Measurements from ENCODE around the gene SPATA31D1. TPM values are rescaled to one million over a fixed set of nuclear protein-coding genes. Genes with fewer than 3 reads are reported as not detected.

The SPATA31D1 gene
- total RNA-seq, 1 experiment from 2014 or later: not detected

DNA sequence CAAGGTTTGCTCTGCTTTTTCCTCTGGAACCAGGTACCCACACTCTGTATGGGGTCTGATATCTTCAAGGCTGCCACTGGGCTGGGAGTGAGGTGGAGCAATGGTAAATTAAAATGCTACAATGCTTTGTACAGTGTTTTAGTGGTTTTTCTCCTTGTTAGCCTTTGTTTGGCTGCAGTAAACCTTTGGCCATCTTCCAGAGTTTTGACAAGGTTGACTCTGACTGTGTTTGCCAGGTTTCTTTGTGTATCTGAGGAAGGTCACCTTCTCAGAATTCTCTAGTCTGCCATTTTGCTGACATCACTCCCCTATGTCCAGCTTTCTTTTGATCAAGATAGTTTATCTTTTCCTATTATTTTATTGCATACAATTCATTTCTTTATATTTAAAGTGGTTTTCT lies 11.2 kb downstream of the SPATA31D1 start:
- Histone ChIP-seq H3K4me1 (ENCODE audit: insufficient read depth, low read length) (no peaks in the 10 kb centered on the region), H2AFZ (ENCODE audit: low read length) (no peak overlapping the region), H4K91ac (ENCODE audit: insufficient read length, low read depth, low read length) (no peak overlapping the region), H3K23me2 (ENCODE audit: insufficient read length, low read depth, low read length, poor library complexity, severe bottlenecking) (no peaks in the 10 kb centered on the region), H2BK12ac (ENCODE audit: insufficient read length, low read depth, low read length) (no peak overlapping the region), H3K9ac (ENCODE audit: extremely low read depth, insufficient read length, low read length) (no peak overlapping the region), H2AK5ac (ENCODE audit: insufficient read length, low read length) (no peak overlapping the region), H3K18ac (ENCODE audit: insufficient read length, low read depth, low read length) (no peak overlapping the region), H2BK120ac (ENCODE audit: low read depth, low read length, poor library complexity, severe bottlenecking) (no peak overlapping the region), H2BK20ac (ENCODE audit: low read depth, low read length, poor library complexity, severe bottlenecking) (no peak overlapping the region), H3K4me2 (ENCODE audit: insufficient read depth, insufficient read length, low read length) (no peak overlapping the region), H3K27ac (ENCODE audit: insufficient read length, low read depth, low read length) (no peak overlapping the region), H2BK5ac (ENCODE audit: insufficient read length, low read length) (no peak overlapping the region), H4K20me1 (ENCODE audit: control insufficient read depth, insufficient read depth, insufficient read length) (no peaks in the 10 kb centered on the region), H3K79me2 (ENCODE audit: insufficient read depth, low read length) (no peaks in the 10 kb centered on the region), H4K8ac (replicated peaks; ENCODE audit: insufficient read length, low read depth, low read length) (no peak overlapping the region), H3K9me3 (ENCODE audit: control insufficient read depth, low read depth, low read length) (no peaks in the 10 kb centered on the region), H3K23ac (ENCODE audit: insufficient read length, low read depth, low read length) (no peak overlapping the region), H3K14ac (ENCODE audit: insufficient read depth, low read length) (no peak overlapping the region), H3T11ph (ENCODE audit: low read length) (no peak overlapping the region), H2BK15ac (ENCODE audit: low read depth, low read length) (no peak overlapping the region), H3K4ac (ENCODE audit: low read depth, low read length) (no peak overlapping the region), H3K56ac (ENCODE audit: insufficient read length, low read depth, low read length) (no peak overlapping the region), H3K27me3 (ENCODE audit: insufficient read depth, low read length) (no peaks in the 10 kb centered on the region), H3K79me1 (ENCODE audit: insufficient read depth, low read depth, low read length, poor library complexity, severe bottlenecking) (no peaks in the 10 kb centered on the region), H4K5ac (ENCODE audit: insufficient read length, low read depth, low read length) (no peak overlapping the region)
- TF ChIP-seq, protein P1, sequence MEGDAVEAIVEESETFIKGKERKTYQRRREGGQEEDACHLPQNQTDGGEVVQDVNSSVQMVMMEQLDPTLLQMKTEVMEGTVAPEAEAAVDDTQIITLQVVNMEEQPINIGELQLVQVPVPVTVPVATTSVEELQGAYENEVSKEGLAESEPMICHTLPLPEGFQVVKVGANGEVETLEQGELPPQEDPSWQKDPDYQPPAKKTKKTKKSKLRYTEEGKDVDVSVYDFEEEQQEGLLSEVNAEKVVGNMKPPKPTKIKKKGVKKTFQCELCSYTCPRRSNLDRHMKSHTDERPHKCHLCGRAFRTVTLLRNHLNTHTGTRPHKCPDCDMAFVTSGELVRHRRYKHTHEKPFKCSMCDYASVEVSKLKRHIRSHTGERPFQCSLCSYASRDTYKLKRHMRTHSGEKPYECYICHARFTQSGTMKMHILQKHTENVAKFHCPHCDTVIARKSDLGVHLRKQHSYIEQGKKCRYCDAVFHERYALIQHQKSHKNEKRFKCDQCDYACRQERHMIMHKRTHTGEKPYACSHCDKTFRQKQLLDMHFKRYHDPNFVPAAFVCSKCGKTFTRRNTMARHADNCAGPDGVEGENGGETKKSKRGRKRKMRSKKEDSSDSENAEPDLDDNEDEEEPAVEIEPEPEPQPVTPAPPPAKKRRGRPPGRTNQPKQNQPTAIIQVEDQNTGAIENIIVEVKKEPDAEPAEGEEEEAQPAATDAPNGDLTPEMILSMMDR (conservative IDR thresholded peaks at IDR 0.05): no peak
- Mint-ChIP-seq H3K27ac (0 out of 7 replicates have a peak overlapping the region, but pooled peaks of 1 of the 3 experiments have one; percentile 74), H3K36me3 (ENCODE audit: insufficient read depth in 1 of 3, low read depth in 3 of 3) (no peaks in the 10 kb centered on the region), H3K27me3 (ENCODE audit: low read depth) (no peaks in the 10 kb centered on the region), H3K9me3 (no peaks in the 10 kb centered on the region), H3K4me3 (no peak overlapping the region), H3K4me1 (no peaks in the 10 kb centered on the region)
- DNase-seq: no peak

All from H9 (cell line).